GM21619 (cell line): Measurements from ENCODE around the gene ADAMTS13.

ENCODE experiments used
- ATAC-seq: cut with Tn5 transposase; IDR thresholded peaks from one replicate; pipeline ENCODE4 v1.9.1; 2021; ENCODE audit not compliant: unreplicated experiment

ADAMTS13 gene

GRCh38 chr9:133505901-133506652 is 83.9 kb downstream of the ADAMTS13 start:
- ATAC-seq, result no peak

- ATAC-seq, result no peak
These were observed 84.5 kb downstream of the ADAMTS13 start for GRCh38 chr9:133506653-133507038.

- ATAC-seq, result no peak
These were observed 85.2 kb downstream of the ADAMTS13 start for GRCh38 chr9:133507246-133507965.

- ATAC-seq, result no peak
These were observed 85.9 kb downstream of the ADAMTS13 start for GRCh38 chr9:133508046-133508445.
